ENCODE measurements around the gene APOC3.

APOC3 gene

GRCh38 chr11:116804001-116804400 lies 25.7 kb upstream of the APOC3 start:
- no peak for DNase-seq (ENCODE audit: low read depth in 2 of 2)

GRCh38 chr11:116807601-116808261 lies 22.0 kb upstream of the APOC3 start:
- DNase-seq (ENCODE audit: low read depth in 2 of 2), result no peak

- no peak for DNase-seq (ENCODE audit: low read depth in 2 of 2)
Measured at GRCh38 chr11:116808262-116809175, 21.2 kb upstream of the APOC3 start.

- no peak for DNase-seq (ENCODE audit: low read depth in 2 of 2)
Measured at GRCh38 chr11:116811194-116811593, 18.5 kb upstream of the APOC3 start.

GRCh38 chr11:116812109-116812508 lies 17.6 kb upstream of the APOC3 start:
- DNase-seq (ENCODE audit: low read depth in 2 of 2), result no peak

- DNase-seq (ENCODE audit: low read depth in 2 of 2), result no peak
Measured at GRCh38 chr11:116813170-116813569, 16.5 kb upstream of the APOC3 start.

- DNase-seq (ENCODE audit: low read depth in 2 of 2), result no peak
Measured at GRCh38 chr11:116813781-116814471, 15.8 kb upstream of the APOC3 start.

GRCh38 chr11:116814502-116814901 lies 15.2 kb upstream of the APOC3 start:
- DNase-seq (ENCODE audit: low read depth in 2 of 2), result no peak

GRCh38 chr11:116819049-116819448 lies 10.7 kb upstream of the APOC3 start:
- DNase-seq (ENCODE audit: low read depth in 2 of 2), result no peak

GRCh38 chr11:116821050-116821918 lies 8.4 kb upstream of the APOC3 start:
- DNase-seq (ENCODE audit: low read depth in 2 of 2), result no peak

- no peak for DNase-seq (ENCODE audit: low read depth in 2 of 2)
Measured at GRCh38 chr11:116822575-116822974, 7.1 kb upstream of the APOC3 start.

- no peak for DNase-seq (ENCODE audit: low read depth in 2 of 2)
Measured at GRCh38 chr11:116823031-116823843, 6.5 kb upstream of the APOC3 start, which contains the start of gene APOA4. TSS of gene APOA4 (minus strand) at chr11:116823304. CDS start at chr11:116823191, 113 bp downstream.

GRCh38 chr11:116825434-116825833 lies 4.3 kb upstream of the APOC3 start:
- no peak for DNase-seq (ENCODE audit: low read depth in 2 of 2)

GRCh38 chr11:116825854-116826750 lies 3.6 kb upstream of the APOC3 start:
- no peak for DNase-seq (ENCODE audit: low read depth in 2 of 2)

- no peak for DNase-seq (ENCODE audit: low read depth in 2 of 2)
Measured at GRCh38 chr11:116826751-116827431, 2.8 kb upstream of the APOC3 start.

- DNase-seq (ENCODE audit: low read depth in 2 of 2), result no peak
Measured at GRCh38 chr11:116827461-116827860, 2.2 kb upstream of the APOC3 start.

GRCh38 chr11:116828632-116829524 lies 829 bp upstream of the APOC3 start:
- DNase-seq (ENCODE audit: low read depth in 2 of 2), result no peak
